NCI-H1417 treated with DMSO at 0.1 percent for 48 hours (cell line): ENCODE data around the gene ALDH2.
"Not testable (repeated sequence)": the region's sequence is repeated elsewhere in the genome, so short reads cannot be mapped to it uniquely, and the experiment has no call there.

Experiments
- DNase-seq: peaks from one replicate; lab custom pipeline; 2025; lab: John Stamatoyannopoulos, UW

Gene ALDH2

GRCh38 chr12:111827907-111828306 is 61.2 kb downstream of the ALDH2 start:
- DNase-seq = no peak

DNA sequence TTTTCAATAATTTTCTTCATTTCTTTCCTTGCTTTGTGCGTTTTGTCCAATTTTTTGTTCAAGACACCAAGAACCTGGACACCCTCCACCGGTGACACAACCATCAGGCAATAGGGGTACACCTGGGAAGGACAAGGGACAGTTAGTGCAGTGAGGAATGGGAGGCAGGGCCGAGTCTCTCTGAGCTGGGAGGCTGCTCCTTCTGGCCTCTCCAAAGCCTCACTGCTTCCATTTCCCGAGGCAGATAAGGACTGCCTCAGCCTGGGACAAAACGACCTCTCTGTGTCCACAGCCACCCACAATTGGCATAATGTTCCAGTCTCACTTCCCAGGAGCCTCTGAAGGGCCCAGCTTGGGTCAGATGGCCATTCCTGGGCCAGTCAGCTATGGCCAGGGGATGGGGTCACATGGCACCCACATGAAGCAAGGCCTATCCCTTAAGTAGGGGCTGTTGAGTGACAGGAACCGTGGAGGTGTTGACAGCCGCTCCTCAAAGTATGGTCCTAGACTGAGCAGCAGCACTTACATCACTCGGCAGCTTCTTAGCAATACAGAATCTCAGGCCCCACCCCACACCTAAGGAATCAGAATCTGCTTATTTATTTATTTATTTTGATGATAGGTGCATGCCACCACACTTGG is 61.7 kb downstream of the ALDH2 start:
- DNase-seq = no peak

DNA sequence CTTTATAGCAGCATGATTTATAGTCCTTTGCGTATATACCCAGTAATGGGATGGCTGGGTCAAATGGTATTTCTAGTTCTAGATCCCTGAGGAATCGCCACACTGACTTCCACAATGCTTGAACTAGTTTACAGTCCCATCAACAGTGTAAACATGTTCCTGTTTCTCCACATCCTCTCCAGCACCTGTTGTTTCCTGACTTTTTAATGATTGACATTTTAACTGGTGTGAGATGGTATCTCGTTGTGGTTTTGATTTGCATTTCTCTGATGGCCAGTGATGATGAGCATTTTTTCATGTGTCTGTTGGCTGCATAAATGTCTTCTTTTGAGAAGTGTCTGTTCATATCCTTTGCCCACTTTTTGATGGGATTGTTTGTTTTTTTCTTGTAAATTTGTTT is 62.9 kb downstream of the ALDH2 start:
- DNase-seq = not testable (repeated sequence)

- DNase-seq = not testable (repeated sequence)
Measured at GRCh38 chr12:111834740-111835386, 68.1 kb downstream of the ALDH2 start.

- not testable (repeated sequence) for DNase-seq
Measured at GRCh38 chr12:111835531-111836181, 68.9 kb downstream of the ALDH2 start.

GRCh38 chr12:111838353-111838752 is 71.6 kb downstream of the ALDH2 start:
- no peak for DNase-seq

- DNase-seq = no peak
Measured at GRCh38 chr12:111840807-111841206, 74.1 kb downstream of the ALDH2 start.

- no peak for DNase-seq
Measured at GRCh38 chr12:111841236-111841749, 74.6 kb downstream of the ALDH2 start.

DNA sequence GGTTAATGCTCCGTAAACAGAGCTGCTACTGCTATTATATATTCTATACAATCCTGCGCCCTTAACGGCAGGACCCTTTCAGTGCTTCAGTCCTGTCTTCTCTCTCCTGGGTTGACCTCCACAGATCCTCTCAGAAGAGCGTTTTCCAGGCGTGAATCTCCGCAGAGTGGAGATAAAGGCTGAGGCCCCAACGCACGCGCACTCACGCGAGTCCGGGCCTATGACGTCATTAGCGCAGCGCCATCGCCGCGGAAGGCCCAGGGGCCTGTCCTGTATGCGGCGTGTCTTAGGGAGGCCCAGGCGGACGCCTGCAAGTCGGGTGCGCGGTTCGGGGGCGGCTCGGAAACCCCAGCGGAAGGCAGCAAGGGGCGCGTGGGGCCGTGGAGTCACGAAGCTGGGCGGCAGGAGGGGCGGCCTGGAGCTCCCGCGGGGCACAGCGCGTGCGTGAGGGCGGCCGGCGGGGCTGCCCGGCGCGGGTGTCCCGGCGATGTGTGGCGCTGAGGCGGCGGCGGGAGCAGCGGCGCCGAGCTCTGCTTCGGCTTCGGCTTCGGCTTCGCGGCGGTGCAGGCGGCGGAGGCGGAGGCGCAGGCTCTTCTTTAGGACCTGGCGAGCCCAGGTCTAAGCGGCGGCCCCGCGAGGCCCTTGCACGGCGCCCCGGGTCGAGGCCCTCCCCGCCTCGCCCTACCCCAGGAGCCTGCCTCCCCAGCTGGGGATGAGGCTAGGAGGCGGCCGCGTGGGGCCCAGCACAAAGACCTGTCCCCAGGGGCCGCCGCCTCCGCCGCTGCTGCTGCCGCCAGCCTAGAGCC is 75.2 kb downstream of the ALDH2 start, which contains the start of gene MAPKAPK5:
Gene MAPKAPK5 (plus strand): TSS at position 479 of the 806 bp plus-strand sequence. CDS start 506 bp downstream, outside the sequence.
- peak; percentile 64 for DNase-seq

DNA sequence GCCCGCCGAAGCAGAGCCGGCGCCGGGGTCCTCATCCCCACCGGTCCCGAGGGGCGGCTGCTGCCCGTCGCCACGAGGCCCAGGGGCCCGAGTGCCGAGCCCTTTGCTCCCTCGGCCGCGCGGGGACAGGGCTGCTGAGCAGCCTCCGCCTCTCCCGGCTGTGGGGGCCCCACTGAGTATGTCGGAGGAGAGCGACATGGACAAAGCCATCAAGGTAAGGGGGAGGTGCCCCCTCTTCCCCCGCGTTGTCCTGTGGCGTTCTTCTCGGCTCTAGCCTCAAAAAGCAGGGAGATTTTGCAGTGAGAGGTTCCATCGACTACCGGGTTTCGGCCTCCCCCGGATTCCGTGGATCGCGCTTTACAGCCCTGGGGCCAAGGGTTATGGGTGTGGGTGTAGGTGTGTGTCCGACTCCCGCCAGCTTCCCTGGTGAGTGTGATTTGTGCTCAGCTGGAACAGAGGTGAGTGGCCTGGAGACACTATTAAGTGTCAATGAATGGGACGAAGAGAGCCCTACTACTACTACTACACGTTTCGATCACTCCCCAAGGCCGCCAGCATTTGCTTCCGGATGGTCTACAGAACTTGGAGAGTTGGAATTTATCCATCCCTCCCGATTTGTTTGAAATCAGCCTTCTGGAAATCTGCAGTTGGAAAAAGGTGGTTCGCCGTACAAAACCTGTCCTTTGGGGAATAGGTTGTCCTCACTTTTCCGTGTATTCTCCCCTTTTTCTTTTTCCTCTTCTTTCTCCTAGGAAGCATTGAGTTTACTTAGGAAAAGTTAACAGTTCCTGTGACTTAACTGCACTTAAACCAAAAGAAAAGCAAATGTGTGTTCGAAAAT is 76.0 kb downstream of the ALDH2 start:
- DNase-seq = no peak

DNA sequence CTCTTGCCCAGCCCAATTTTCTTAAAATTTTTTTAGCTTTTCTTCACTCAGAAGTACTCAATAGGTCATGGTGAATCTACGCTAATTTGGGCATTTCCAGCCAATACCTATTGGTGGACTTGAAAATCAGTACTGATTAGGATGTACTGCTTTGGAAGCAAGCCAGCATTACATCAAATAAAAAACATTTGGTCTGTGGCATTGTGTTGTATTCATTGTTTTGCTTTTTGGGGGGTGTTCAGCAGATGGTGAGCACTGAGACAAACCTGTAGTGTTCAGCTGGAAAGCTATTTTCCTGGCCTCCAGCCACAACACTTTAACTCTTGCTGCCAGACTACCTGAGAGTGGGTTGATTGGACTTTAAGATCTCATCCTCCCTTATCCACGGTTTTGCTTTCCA is 79.3 kb downstream of the ALDH2 start:
- no peak for DNase-seq

GRCh38 chr12:111850526-111850925 is 83.8 kb downstream of the ALDH2 start:
- DNase-seq = no peak

GRCh38 chr12:111858186-111858585 is 91.5 kb downstream of the ALDH2 start:
- DNase-seq = no peak

- DNase-seq = no peak
Measured at GRCh38 chr12:111858778-111859177, 92.0 kb downstream of the ALDH2 start.

GRCh38 chr12:111864913-111865312 is 98.2 kb downstream of the ALDH2 start:
- no peak for DNase-seq
